SK-N-SH (cell line): Measurements from ENCODE around the gene PPT2. TPM values are rescaled to one million over a fixed set of nuclear protein-coding genes. Genes with fewer than 3 reads are reported as not detected.

Source experiments
- CTCF ChIA-PET: fragments of 300-600, 350-600 bp; formaldehyde crosslinking; extraction: SDS; loops from one replicate; lab custom pipeline; 2021; lab: Yijun Ruan, JAX
- POLR2A ChIA-PET: fragments of 350-600 bp; sonication (Branson Sonifier 250); formaldehyde crosslinking; extraction: SDS; loops from one replicate; lab custom pipeline; 2020; ENCODE audit warnings: antibody characterized with exemption, inconsistent platforms; lab: Yijun Ruan, JAX
- DNase-seq: peaks from one replicate; pipeline ENCODE4 v3.0.0; 2012
- H2AFZ ChIP-seq: fragments of 200-600 bp; sonication (generic); 2 replicates; pipeline ENCODE4 v1.8.1; 2016; ENCODE audit warnings: antibody characterized with exemption, mild to moderate bottlenecking, low read depth
- H3F3A ChIP-seq: fragments of 200-600 bp; sonication (generic); replicated peaks from 2 replicates; pipeline ENCODE3; 2016; ENCODE audit warnings: antibody characterized with exemption, mild to moderate bottlenecking; ENCODE audit not compliant: insufficient read depth
- H3K27ac ChIP-seq, 2 experiments: fragments of 200-500 bp in 1 of 2; fragments of 200-600 bp in 1 of 2; sonication (Bioruptor generic) in 1 of 2; sonication (generic), shearing (Covaris generic) in 1 of 2; 2 replicates each; pipeline versions ENCODE4 v1.5.1 to v1.6.1; 2014 to 2016; ENCODE audit warnings: low read depth in 2 of 2, inconsistent platforms in 1 of 2, low read length in 1 of 2, mild to moderate bottlenecking in 1 of 2, mixed read lengths in 1 of 2
- H3K27me3 ChIP-seq: fragments of 200-600 bp; sonication (generic), shearing (Covaris generic); 2 replicates; pipeline ENCODE4 v1.6.1; 2016; ENCODE audit warnings: mixed run types; ENCODE audit not compliant: insufficient read depth
- H3K36me3 ChIP-seq, 2 experiments: fragments of 200-500 bp in 1 of 2; fragments of 200-600 bp in 1 of 2; sonication (Bioruptor generic) in 1 of 2; sonication (generic) in 1 of 2; replicated peaks in 1 of 2; 2 replicates each; pipeline versions ENCODE3 to v1.5.1; 2014 to 2016; ENCODE audit warnings: low read length in 1 of 2, mild to moderate bottlenecking in 1 of 2; ENCODE audit not compliant: insufficient read depth in 2 of 2, control insufficient read depth in 1 of 2
- H3K4me1 ChIP-seq, 2 experiments: fragments of 200-500 bp in 1 of 2; fragments of 200-600 bp in 1 of 2; sonication (Bioruptor generic) in 1 of 2; sonication (generic), shearing (Covaris generic) in 1 of 2; 2 replicates each; pipeline versions ENCODE4 v1.5.1 to v1.6.1; 2014 to 2016; ENCODE audit warnings: low read depth in 1 of 2, low read length in 1 of 2, mixed run types in 1 of 2; ENCODE audit not compliant: insufficient read depth in 2 of 2, control insufficient read depth in 1 of 2
- H3K4me2 ChIP-seq: fragments of 200-600 bp; sonication (generic), shearing (Covaris generic); 2 replicates; pipeline ENCODE4 v1.6.1; 2017; ENCODE audit warnings: mixed run types
- H3K4me3 ChIP-seq, 2 experiments: fragments of 200-500 bp in 1 of 2; fragments of 200-600 bp in 1 of 2; sonication (Bioruptor generic) in 1 of 2; sonication (generic), shearing (Covaris generic) in 1 of 2; 2 replicates each; pipeline versions ENCODE4 v1.5.1 to v1.8.1; 2014 to 2016; ENCODE audit warnings: low read depth in 2 of 2, inconsistent platforms in 1 of 2, low read length in 1 of 2, mild to moderate bottlenecking in 1 of 2, mixed read lengths in 1 of 2, moderate library complexity in 1 of 2
- H3K79me2 ChIP-seq: fragments of 200-600 bp; sonication (generic); 2 replicates; pipeline ENCODE4 v1.8.1; 2017; ENCODE audit warnings: mild to moderate bottlenecking; ENCODE audit not compliant: insufficient read depth
- H3K9ac ChIP-seq: fragments of 200-600 bp; sonication (generic); 2 replicates; pipeline ENCODE4 v1.6.1; 2017; ENCODE audit warnings: mixed run types
- H3K9me2 ChIP-seq: fragments of 200-600 bp; sonication (generic); 2 replicates; pipeline ENCODE4 v1.6.1; 2017; ENCODE audit warnings: mixed run types
- H3K9me3 ChIP-seq: fragments of 200-600 bp; sonication (generic); 2 replicates; pipeline ENCODE4 v1.6.1; 2017; ENCODE audit warnings: mixed run types, mild to moderate bottlenecking, moderate library complexity
- H4K20me1 ChIP-seq: fragments of 200-600 bp; sonication (generic); 2 replicates; pipeline ENCODE4 v1.6.1; 2017; ENCODE audit warnings: mild to moderate bottlenecking, mixed run types; ENCODE audit not compliant: insufficient read depth
- EZH2phosphoT487 ChIP-seq: fragments of 200-600 bp; sonication (generic); IDR thresholded peaks from 2 replicates; pipeline ENCODE4 v1.6.1; 2017; ENCODE audit warnings: low read depth, mixed run types, mild to moderate bottlenecking, antibody characterized with exemption, moderate library complexity, borderline replicate concordance
- JUND ChIP-seq: IDR thresholded peaks from 2 replicates; pipeline ENCODE4 v1.4.0; 2012
- MXI1 ChIP-seq: IDR thresholded peaks from 2 replicates; pipeline ENCODE4 v1.6.1; 2012; ENCODE audit warnings: mild to moderate bottlenecking, low read depth, low read length, improper control_type of control experiment
- NRF1 ChIP-seq: IDR thresholded peaks from 2 replicates; pipeline ENCODE4 v1.6.1; 2012; ENCODE audit warnings: low read depth, mild to moderate bottlenecking, low read length
- RFX5 ChIP-seq: IDR thresholded peaks from 2 replicates; pipeline ENCODE4 v1.6.1; 2012; ENCODE audit warnings: mild to moderate bottlenecking, improper control_type of control experiment, low read length
- SMC3 ChIP-seq: IDR thresholded peaks from 2 replicates; pipeline ENCODE4 v1.6.1; 2012; ENCODE audit warnings: low read depth, low read length, improper control_type of control experiment
- TAF1 ChIP-seq: IDR thresholded peaks from 2 replicates; pipeline ENCODE4 v1.6.1; 2012; ENCODE audit warnings: low read depth, mild to moderate bottlenecking, low read length, moderate library complexity, borderline replicate concordance
- TCF12 ChIP-seq: IDR thresholded peaks from 2 replicates; pipeline ENCODE4 v1.4.0; 2012
- WGBS: methylation state at CpG from one replicate; pipeline ENCODE4 v1.1.6; 2017; ENCODE audit warnings: low lambda C conversion rate; 5-methylcytosine and 5-hydroxymethylcytosine counted together
- polyA plus RNA-seq, 3 experiments: library from polyadenylated mRNA; depleted of rRNA; stranded (reverse); fragments of >200 nt; gene quantifications; 2 replicates each; pipeline ENCODE4 v1.2.3, GENCODE V29; 2012
- TF ChIP-seq, protein P1 (sequence below): fragments of 200-600 bp; sonication (generic); IDR thresholded peaks from 2 replicates; pipeline ENCODE4 v1.6.1; 2017; ENCODE audit warnings: antibody characterized with exemption, mild to moderate bottlenecking, moderate library complexity
- TF ChIP-seq, protein P2 (sequence below): IDR thresholded peaks from 2 replicates; pipeline ENCODE4 v1.6.1; 2012; ENCODE audit warnings: mild to moderate bottlenecking, low read depth, low read length, moderate library complexity
- TF ChIP-seq, protein P3 (sequence below): fragments of 150-350 bp; IDR thresholded peaks from 2 replicates; pipeline ENCODE4 v1.6.1; 2017; ENCODE audit warnings: antibody characterized with exemption, low read length, low read depth, borderline replicate concordance
- TF ChIP-seq, protein P4 (sequence below): IDR thresholded peaks from 2 replicates; pipeline ENCODE4 v1.4.0; 2012; ENCODE audit warnings: low read depth, borderline replicate concordance
- TF ChIP-seq, protein P5 (sequence below): IDR thresholded peaks from 2 replicates; pipeline ENCODE4 v1.4.0; 2012; ENCODE audit warnings: low read depth, borderline replicate concordance

Gene PPT2
- polyA plus RNA-seq, 1 of the 3 experiments (the other 2 are of a cell fraction), result 32.7 TPM

DNA sequence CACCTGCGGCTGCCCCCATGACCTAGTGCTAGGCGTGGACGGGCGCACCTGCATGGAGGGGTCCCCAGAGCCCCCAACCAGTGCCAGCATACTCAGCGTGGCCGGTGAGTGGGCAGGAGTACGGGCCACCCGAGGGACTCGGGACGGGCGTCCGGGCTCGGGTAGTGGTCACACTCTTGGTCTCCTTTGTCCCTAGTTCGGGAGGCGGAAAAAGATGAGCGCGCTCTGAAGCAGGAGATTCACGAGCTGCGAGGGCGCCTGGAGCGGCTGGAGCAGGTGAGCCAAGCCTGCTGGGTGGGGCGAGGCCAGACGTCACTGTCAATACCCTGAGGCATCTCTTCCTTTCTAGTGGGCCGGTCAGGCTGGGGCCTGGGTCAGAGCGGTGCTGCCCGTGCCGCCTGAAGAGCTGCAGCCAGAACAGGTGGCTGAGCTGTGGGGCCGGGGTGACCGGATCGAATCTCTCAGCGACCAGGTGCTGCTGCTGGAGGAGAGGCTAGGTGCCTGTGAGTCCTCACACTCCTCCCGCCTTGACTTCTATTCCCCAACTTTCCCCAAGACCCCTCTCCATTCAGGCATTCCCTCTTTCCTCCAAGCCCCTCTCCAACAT, 13.3 kb downstream of the PPT2 start:
- Histone ChIP-seq H3F3A (peaks cover 2% of the 10 kb centered on the region), H3K9me2 (no peaks in the 10 kb centered on the region), H3K36me3 (peaks cover 10 to 36% of the 10 kb centered on the region in 2 experiments), H3K27me3 (no peaks in the 10 kb centered on the region), H2AFZ (no peak overlapping the region), H3K4me2 (no peak overlapping the region), H3K4me3 (no peak overlapping the region), H3K79me2 (peaks cover 7% of the 10 kb centered on the region), H3K9ac (no peak overlapping the region), H3K9me3 (no peaks in the 10 kb centered on the region), H3K27ac (no peak overlapping the region), H4K20me1 (no peaks in the 10 kb centered on the region), H3K4me1 (no peaks in the 10 kb centered on the region)
- POLR2A ChIA-PET, result no interaction called here
- no peak for DNase-seq
- TF ChIP-seq, protein P1, sequence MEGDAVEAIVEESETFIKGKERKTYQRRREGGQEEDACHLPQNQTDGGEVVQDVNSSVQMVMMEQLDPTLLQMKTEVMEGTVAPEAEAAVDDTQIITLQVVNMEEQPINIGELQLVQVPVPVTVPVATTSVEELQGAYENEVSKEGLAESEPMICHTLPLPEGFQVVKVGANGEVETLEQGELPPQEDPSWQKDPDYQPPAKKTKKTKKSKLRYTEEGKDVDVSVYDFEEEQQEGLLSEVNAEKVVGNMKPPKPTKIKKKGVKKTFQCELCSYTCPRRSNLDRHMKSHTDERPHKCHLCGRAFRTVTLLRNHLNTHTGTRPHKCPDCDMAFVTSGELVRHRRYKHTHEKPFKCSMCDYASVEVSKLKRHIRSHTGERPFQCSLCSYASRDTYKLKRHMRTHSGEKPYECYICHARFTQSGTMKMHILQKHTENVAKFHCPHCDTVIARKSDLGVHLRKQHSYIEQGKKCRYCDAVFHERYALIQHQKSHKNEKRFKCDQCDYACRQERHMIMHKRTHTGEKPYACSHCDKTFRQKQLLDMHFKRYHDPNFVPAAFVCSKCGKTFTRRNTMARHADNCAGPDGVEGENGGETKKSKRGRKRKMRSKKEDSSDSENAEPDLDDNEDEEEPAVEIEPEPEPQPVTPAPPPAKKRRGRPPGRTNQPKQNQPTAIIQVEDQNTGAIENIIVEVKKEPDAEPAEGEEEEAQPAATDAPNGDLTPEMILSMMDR, result no peak
- no peak for TF ChIP-seq TAF1
- TF ChIP-seq, protein P2, sequence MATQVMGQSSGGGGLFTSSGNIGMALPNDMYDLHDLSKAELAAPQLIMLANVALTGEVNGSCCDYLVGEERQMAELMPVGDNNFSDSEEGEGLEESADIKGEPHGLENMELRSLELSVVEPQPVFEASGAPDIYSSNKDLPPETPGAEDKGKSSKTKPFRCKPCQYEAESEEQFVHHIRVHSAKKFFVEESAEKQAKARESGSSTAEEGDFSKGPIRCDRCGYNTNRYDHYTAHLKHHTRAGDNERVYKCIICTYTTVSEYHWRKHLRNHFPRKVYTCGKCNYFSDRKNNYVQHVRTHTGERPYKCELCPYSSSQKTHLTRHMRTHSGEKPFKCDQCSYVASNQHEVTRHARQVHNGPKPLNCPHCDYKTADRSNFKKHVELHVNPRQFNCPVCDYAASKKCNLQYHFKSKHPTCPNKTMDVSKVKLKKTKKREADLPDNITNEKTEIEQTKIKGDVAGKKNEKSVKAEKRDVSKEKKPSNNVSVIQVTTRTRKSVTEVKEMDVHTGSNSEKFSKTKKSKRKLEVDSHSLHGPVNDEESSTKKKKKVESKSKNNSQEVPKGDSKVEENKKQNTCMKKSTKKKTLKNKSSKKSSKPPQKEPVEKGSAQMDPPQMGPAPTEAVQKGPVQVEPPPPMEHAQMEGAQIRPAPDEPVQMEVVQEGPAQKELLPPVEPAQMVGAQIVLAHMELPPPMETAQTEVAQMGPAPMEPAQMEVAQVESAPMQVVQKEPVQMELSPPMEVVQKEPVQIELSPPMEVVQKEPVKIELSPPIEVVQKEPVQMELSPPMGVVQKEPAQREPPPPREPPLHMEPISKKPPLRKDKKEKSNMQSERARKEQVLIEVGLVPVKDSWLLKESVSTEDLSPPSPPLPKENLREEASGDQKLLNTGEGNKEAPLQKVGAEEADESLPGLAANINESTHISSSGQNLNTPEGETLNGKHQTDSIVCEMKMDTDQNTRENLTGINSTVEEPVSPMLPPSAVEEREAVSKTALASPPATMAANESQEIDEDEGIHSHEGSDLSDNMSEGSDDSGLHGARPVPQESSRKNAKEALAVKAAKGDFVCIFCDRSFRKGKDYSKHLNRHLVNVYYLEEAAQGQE, result no peak
- no peak for TF ChIP-seq NRF1
- TF ChIP-seq RFX5, result no peak
- 91% methylated on average over 21 of the region's 32 CpGs for WGBS
- CTCF ChIA-PET, result interaction anchor here (1.0 to 1.5 kb wide), 3 partner anchors 48 to 120 kb away, joined by 3 to 4 read pairs (median 3); no protein-coding TSS in a partner anchor

DNA sequence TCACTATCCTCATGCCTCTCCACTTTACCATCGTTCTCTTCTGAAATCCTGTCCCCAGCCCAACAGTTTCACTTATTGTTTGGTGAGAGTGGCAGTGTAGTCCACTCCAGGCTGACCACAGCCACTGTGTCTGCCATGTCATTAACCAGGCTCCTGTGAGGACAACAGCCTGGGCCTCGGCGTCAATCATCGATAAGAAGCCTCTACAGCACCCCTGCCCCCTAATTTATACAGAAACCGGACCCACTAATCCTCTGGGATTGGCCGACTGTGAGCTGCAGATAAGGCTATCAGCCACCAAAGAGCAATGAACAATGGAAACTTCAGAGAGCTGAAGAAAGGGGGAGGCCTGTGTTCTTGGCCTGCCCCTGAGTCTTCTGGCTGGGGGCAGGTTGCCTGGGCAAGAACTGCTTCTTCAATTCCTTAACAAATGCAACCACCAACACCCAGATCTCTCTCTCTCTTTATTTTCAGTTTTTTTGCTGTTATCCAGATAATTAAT, 13.9 kb downstream of the PPT2 start:
- CTCF ChIA-PET, result interaction anchor here (1.2 kb wide), 1 partner anchor 49 kb away, joined by 3 read pairs; no protein-coding TSS in a partner anchor
- Histone ChIP-seq H2AFZ (no peak overlapping the region), H3K4me3 (no peak overlapping the region), H3K9me2 (no peaks in the 10 kb centered on the region), H3K27ac (no peak overlapping the region), H3K9me3 (no peaks in the 10 kb centered on the region), H3K79me2 (peaks cover 13% of the 10 kb centered on the region), H4K20me1 (no peaks in the 10 kb centered on the region), H3K36me3 (peaks cover 9 to 36% of the 10 kb centered on the region in 2 experiments), H3K27me3 (no peaks in the 10 kb centered on the region), H3K9ac (no peak overlapping the region), H3F3A (peaks cover 2% of the 10 kb centered on the region), H3K4me1 (peaks cover 0 to 1% of the 10 kb centered on the region in 2 experiments; a peak in 1 of 4 replicates), H3K4me2 (no peak overlapping the region)
- WGBS, result 91% methylated on average over 6 of the region's 6 CpGs
- POLR2A ChIA-PET, result no interaction called here
- DNase-seq, result no peak
- TF ChIP-seq EZH2phosphoT487 (no peak), MXI1 (no peak), RFX5 (no peak), JUND (no peak), SMC3 (no peak), TCF12 (no peak)
- TF ChIP-seq, protein P3, sequence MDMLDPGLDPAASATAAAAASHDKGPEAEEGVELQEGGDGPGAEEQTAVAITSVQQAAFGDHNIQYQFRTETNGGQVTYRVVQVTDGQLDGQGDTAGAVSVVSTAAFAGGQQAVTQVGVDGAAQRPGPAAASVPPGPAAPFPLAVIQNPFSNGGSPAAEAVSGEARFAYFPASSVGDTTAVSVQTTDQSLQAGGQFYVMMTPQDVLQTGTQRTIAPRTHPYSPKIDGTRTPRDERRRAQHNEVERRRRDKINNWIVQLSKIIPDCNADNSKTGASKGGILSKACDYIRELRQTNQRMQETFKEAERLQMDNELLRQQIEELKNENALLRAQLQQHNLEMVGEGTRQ, result no peak
- TF ChIP-seq, protein P4, sequence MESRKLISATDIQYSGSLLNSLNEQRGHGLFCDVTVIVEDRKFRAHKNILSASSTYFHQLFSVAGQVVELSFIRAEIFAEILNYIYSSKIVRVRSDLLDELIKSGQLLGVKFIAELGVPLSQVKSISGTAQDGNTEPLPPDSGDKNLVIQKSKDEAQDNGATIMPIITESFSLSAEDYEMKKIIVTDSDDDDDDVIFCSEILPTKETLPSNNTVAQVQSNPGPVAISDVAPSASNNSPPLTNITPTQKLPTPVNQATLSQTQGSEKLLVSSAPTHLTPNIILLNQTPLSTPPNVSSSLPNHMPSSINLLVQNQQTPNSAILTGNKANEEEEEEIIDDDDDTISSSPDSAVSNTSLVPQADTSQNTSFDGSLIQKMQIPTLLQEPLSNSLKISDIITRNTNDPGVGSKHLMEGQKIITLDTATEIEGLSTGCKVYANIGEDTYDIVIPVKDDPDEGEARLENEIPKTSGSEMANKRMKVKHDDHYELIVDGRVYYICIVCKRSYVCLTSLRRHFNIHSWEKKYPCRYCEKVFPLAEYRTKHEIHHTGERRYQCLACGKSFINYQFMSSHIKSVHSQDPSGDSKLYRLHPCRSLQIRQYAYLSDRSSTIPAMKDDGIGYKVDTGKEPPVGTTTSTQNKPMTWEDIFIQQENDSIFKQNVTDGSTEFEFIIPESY, result no peak
- TF ChIP-seq, protein P5, sequence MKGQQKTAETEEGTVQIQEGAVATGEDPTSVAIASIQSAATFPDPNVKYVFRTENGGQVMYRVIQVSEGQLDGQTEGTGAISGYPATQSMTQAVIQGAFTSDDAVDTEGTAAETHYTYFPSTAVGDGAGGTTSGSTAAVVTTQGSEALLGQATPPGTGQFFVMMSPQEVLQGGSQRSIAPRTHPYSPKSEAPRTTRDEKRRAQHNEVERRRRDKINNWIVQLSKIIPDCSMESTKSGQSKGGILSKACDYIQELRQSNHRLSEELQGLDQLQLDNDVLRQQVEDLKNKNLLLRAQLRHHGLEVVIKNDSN, result no peak
